Bronchial epithelial cell (primary cell): ENCODE measurements around the gene KANK4. TPM values are rescaled to one million over a fixed set of nuclear protein-coding genes. Genes with fewer than 3 reads are reported as not detected.
A peak's percentile ranks its signal among the peaks of the same experiment; 100 is the strongest.

ENCODE experiments used
- DNase-seq: peaks from one replicate; pipeline ENCODE4 v3.0.0-alpha.2; 2010; ENCODE audit warnings: low read depth
- FAIRE-seq: peaks from 2 replicates; lab custom pipeline; 2011; peaks lifted over from hg19 to GRCh38; lab: Jason Lieb, UNC
- H3K27me3 ChIP-seq: 2 replicates; pipeline ENCODE4 v1.5.1; 2011; ENCODE audit warnings: low read length; ENCODE audit not compliant: control insufficient read depth, insufficient read depth
- H3K36me3 ChIP-seq: 2 replicates; pipeline ENCODE4 v1.5.1; 2011; ENCODE audit warnings: low read length; ENCODE audit not compliant: control insufficient read depth, insufficient read depth
- H3K4me3 ChIP-seq: 2 replicates; pipeline ENCODE4 v1.5.1; 2011; ENCODE audit warnings: mild to moderate bottlenecking, low read depth, low read length, control low read depth
- total RNA-seq: library from RNA; depleted of rRNA; stranded (reverse); fragments of >200 nt; gene quantifications from 2 replicates; pipeline ENCODE4 v1.2.1, GENCODE V29; 2014
- TF ChIP-seq, protein P1 (sequence below): IDR thresholded peaks from 2 replicates; pipeline ENCODE4 v1.5.1; 2011; ENCODE audit warnings: mild to moderate bottlenecking, moderate library complexity, low read length, control low read depth, inconsistent platforms; ENCODE audit not compliant: insufficient read depth, severe bottlenecking

KANK4 gene
- total RNA-seq, 1 donor from 2014 or later, result 0.26 TPM

DNA sequence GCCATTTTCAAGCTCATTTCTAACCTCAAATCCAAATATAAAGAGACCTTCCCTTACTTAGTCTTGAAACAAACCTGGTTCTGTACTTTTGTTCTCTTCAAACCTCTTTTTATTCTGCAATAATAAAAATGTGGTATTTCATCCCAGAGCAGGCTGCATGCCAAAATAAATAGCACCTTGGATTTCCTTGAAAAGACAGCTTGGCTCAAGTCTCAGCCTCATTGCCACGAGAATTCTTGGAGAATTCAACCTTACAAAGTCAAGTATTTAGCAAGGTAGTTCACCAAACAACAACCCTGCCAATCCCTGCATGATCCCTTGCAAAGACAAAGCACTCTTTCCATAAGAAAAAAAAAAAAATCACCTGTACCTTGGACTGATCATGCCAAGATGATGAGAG lies 33.8 kb downstream of the KANK4 start:
- peaks cover 6% of the 10 kb centered on the region for H3K27me3 ChIP-seq
- DNase-seq, result no peak
- H3K4me3 ChIP-seq, result no peak overlapping the region
- TF ChIP-seq, protein P1, sequence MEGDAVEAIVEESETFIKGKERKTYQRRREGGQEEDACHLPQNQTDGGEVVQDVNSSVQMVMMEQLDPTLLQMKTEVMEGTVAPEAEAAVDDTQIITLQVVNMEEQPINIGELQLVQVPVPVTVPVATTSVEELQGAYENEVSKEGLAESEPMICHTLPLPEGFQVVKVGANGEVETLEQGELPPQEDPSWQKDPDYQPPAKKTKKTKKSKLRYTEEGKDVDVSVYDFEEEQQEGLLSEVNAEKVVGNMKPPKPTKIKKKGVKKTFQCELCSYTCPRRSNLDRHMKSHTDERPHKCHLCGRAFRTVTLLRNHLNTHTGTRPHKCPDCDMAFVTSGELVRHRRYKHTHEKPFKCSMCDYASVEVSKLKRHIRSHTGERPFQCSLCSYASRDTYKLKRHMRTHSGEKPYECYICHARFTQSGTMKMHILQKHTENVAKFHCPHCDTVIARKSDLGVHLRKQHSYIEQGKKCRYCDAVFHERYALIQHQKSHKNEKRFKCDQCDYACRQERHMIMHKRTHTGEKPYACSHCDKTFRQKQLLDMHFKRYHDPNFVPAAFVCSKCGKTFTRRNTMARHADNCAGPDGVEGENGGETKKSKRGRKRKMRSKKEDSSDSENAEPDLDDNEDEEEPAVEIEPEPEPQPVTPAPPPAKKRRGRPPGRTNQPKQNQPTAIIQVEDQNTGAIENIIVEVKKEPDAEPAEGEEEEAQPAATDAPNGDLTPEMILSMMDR, result no peak
- no peak for FAIRE-seq
- no peaks in the 10 kb centered on the region for H3K36me3 ChIP-seq

- no peak overlapping the region for H3K4me3 ChIP-seq
- no peak for DNase-seq
- H3K27me3 ChIP-seq, result peaks cover 6% of the 10 kb centered on the region
- FAIRE-seq, result no peak
- TF ChIP-seq, protein P1, result no peak
- no peaks in the 10 kb centered on the region for H3K36me3 ChIP-seq
Observed at GRCh38 chr1:62283986-62284385, 35.2 kb downstream of the KANK4 start.

DNA sequence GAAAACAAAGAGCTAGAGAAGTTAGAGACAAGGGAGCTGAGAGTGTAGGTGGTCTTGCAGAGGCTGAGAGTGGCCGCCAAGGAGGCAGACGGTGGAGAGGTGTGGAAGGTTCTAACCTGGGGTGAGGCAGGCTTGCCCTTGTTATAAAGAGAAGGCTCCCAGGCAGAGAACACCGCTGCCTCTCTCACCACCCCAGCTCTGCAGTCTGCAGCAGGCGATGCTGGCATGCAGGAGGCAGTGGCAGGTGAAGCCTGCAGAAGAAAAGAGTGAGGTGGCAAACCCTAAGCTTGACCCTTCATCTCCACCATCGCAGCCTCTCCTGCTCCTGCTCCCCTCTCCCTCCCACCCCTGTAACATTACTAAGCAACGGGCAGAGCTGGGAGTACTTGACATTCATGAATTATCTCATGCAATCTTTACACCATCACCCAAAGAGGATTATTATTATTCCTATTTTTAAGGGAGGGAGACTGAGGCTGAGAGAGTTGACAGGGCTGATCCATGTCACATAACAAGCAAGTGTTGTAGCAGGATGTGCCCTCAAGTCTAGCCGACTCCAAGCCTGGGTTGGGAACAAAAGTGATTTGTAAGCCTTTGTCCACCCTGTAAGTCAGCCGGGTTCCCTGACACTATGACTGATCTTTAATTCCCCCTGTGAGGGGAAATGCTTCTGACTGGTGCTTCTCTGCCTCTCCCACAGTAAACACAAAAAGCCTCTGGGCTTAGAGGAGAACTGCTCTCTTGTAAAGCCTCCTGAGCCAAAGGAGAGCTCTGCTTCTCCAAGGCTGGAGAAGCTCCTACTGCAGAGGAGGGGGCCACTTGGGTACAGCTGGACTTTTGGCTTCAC lies 36.1 kb downstream of the KANK4 start:
- Histone ChIP-seq H3K4me3 (no peak overlapping the region), H3K36me3 (no peaks in the 10 kb centered on the region), H3K27me3 (peaks cover 6% of the 10 kb centered on the region)
- no peak for DNase-seq
- no peak for FAIRE-seq
- TF ChIP-seq, protein P1, result no peak

- no peak for FAIRE-seq
- no peaks in the 10 kb centered on the region for H3K36me3 ChIP-seq
- peaks cover 6% of the 10 kb centered on the region for H3K27me3 ChIP-seq
- TF ChIP-seq, protein P1, result no peak
- H3K4me3 ChIP-seq, result no peak overlapping the region
- no peak for DNase-seq
Observed at GRCh38 chr1:62281922-62282555, 37.2 kb downstream of the KANK4 start.

DNA sequence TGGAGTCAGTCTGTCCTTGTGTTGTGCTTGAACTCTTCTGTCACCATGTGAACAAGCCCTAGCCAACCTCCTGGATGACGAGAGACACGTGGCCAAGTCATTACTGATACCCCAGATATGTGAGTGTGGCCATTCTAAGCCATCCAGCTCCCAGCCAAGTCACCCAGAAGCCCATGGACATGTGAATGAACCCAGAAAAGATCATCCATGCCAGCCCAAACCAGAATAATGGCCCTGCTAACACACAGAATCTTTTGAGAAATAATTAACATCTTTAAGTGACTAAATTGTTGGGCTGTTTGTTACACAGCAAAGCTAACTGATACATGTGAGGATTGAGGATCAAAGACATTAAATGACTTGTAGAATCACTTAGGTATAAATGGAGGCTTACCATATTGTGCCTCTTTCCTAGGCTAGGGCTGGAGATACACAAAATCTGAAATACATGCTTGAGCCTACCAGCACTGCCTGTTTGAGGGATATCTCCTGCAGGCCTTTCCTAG lies 38.2 kb downstream of the KANK4 start:
- peak; percentile 64 for FAIRE-seq
- TF ChIP-seq, protein P1, result no peak
- no peak for DNase-seq
- Histone ChIP-seq H3K36me3 (no peaks in the 10 kb centered on the region), H3K4me3 (no peak overlapping the region), H3K27me3 (peaks cover 6% of the 10 kb centered on the region)
